Spinal cord (tissue), 10 donors: ENCODE data around the gene HSF4. TPM values are rescaled to one million over a fixed set of nuclear protein-coding genes. Genes with fewer than 3 reads are reported as not detected.

Experiments used
- DNase-seq, 6 donors: peaks; one replicate each; pipeline versions ENCODE4 v3.0.0 to v3.0.0-alpha.2; 2013 to 2015; ENCODE audit warnings: low spot score in 6 of 6, low read depth in 4 of 6
- H3K27ac ChIP-seq: one replicate; pipeline ENCODE4 v1.5.1; 2013; ENCODE audit warnings: low read depth, low read length, control low read depth
- H3K27me3 ChIP-seq: one replicate; pipeline ENCODE4 v1.6.1; 2013; ENCODE audit warnings: low read length; ENCODE audit not compliant: control insufficient read depth, insufficient read depth
- H3K36me3 ChIP-seq: one replicate; pipeline ENCODE4 v1.6.1; 2013; ENCODE audit warnings: low read length; ENCODE audit not compliant: control insufficient read depth, insufficient read depth
- H3K4me1 ChIP-seq: one replicate; pipeline ENCODE4 v1.6.1; 2013; ENCODE audit warnings: low read length; ENCODE audit not compliant: control insufficient read depth, insufficient read depth
- H3K4me3 ChIP-seq: one replicate; pipeline ENCODE4 v1.5.1; 2013; ENCODE audit warnings: low read depth, low read length, control low read depth
- H3K9me3 ChIP-seq: one replicate; pipeline ENCODE4 v1.6.1; 2013; ENCODE audit warnings: low read length; ENCODE audit not compliant: control insufficient read depth, insufficient read depth
- WGBS: methylation state at CpG from one replicate; pipeline ENCODE4 v1.1.5; 2013; ENCODE audit warnings: missing lambda C conversion rate; ENCODE audit not compliant: insufficient coverage; 5-methylcytosine and 5-hydroxymethylcytosine counted together
- polyA plus RNA-seq, 2 donors: library from polyadenylated mRNA; unstranded; fragments of 120-200 nt; gene quantifications; one replicate each; pipeline ENCODE4 v1.2.1, GENCODE V29; 2013; ENCODE audit not compliant: insufficient read length in 2 of 2
- total RNA-seq, 2 donors: library from RNA; depleted of rRNA in 1 of 2; stranded (reverse); fragments of 120-200 nt in 1 of 2; fragments of >200 nt in 1 of 2; gene quantifications; one replicate each; pipeline versions ENCODE4 v1.2.3 to v1.2.4, GENCODE V29; 2013 to 2014
- donor health status: healthy.

The HSF4 gene
- total and polyA plus RNA-seq, 4 donors: 14.0 to 55.0 (median 41.5) TPM

- WGBS: 56% methylated on average over 1 of the region's 1 CpG
- no peak overlapping the region for H3K4me3 ChIP-seq
- H3K27ac ChIP-seq: no peak overlapping the region
- no peaks in the 10 kb centered on the region for H3K9me3 ChIP-seq
- H3K27me3 ChIP-seq: peaks cover 47% of the 10 kb centered on the region
- H3K4me1 ChIP-seq: peaks cover 70% of the 10 kb centered on the region
- DNase-seq: no peak
- H3K36me3 ChIP-seq: peaks cover 19% of the 10 kb centered on the region
Measured at GRCh38 chr16:67173323-67173722, 8.8 kb downstream of the HSF4 start.

GRCh38 chr16:67173808-67174705, 9.5 kb downstream of the HSF4 start:
- peak overlapping the region; percentile 25 for H3K27ac ChIP-seq
- H3K27me3 ChIP-seq: peaks cover 40% of the 10 kb centered on the region

GRCh38 chr16:67174706-67175231, 10.2 kb downstream of the HSF4 start:
- Histone ChIP-seq H3K27ac (no peak overlapping the region), H3K27me3 (peaks cover 33% of the 10 kb centered on the region), H3K9me3 (no peaks in the 10 kb centered on the region), H3K36me3 (peaks cover 28% of the 10 kb centered on the region), H3K4me3 (peak overlapping the region; percentile 37), H3K4me1 (peaks cover 67% of the 10 kb centered on the region)
- DNase-seq: no peak
- WGBS: 23% methylated on average over 31 of the region's 31 CpGs

More at GRCh38 chr16:67173808-67174705, 9.5 kb downstream of the HSF4 start:
- under 1% methylated on average over 71 of the region's 71 CpGs for WGBS
- Histone ChIP-seq H3K36me3 (peaks cover 21% of the 10 kb centered on the region), H3K4me1 (peaks cover 74% of the 10 kb centered on the region), H3K9me3 (no peaks in the 10 kb centered on the region), H3K4me3 (peak overlapping the region; percentile 37)
- DNase-seq: peak in 3 of 6 donors; percentile 61 to 91 (median 83)

- no peak overlapping the region for H3K27ac ChIP-seq
- DNase-seq: no peak
- H3K27me3 ChIP-seq: peaks cover 19% of the 10 kb centered on the region
- no peaks in the 10 kb centered on the region for H3K9me3 ChIP-seq
- no peak overlapping the region for H3K4me3 ChIP-seq
- 81% methylated on average over 12 of the region's 12 CpGs for WGBS
- peaks cover 36% of the 10 kb centered on the region for H3K36me3 ChIP-seq
- peaks cover 60% of the 10 kb centered on the region for H3K4me1 ChIP-seq
Measured at GRCh38 chr16:67176662-67177061, 12.1 kb downstream of the HSF4 start.

- Histone ChIP-seq H3K4me3 (peak overlapping the region; percentile 18), H3K9me3 (no peaks in the 10 kb centered on the region), H3K27me3 (peaks cover 17% of the 10 kb centered on the region), H3K36me3 (peaks cover 36% of the 10 kb centered on the region), H3K27ac (no peak overlapping the region), H3K4me1 (peaks cover 61% of the 10 kb centered on the region)
- DNase-seq: peak in 2 of 6 donors; percentile 71 to 87
- 11% methylated on average over 72 of the region's 73 CpGs for WGBS
Measured at GRCh38 chr16:67177743-67178699, 13.5 kb downstream of the HSF4 start.

- Histone ChIP-seq H3K36me3 (peaks cover 36% of the 10 kb centered on the region), H3K9me3 (no peaks in the 10 kb centered on the region), H3K27ac (no peak overlapping the region), H3K4me1 (peaks cover 57% of the 10 kb centered on the region), H3K4me3 (no peak overlapping the region), H3K27me3 (peaks cover 8% of the 10 kb centered on the region)
- WGBS: 90% methylated on average over 11 of the region's 13 CpGs
- DNase-seq: no peak
Measured at GRCh38 chr16:67179421-67180080, 15.0 kb downstream of the HSF4 start.

- H3K4me3 ChIP-seq: no peak overlapping the region
- H3K9me3 ChIP-seq: no peaks in the 10 kb centered on the region
- 93% methylated on average over 16 of the region's 16 CpGs for WGBS
- peaks cover 3% of the 10 kb centered on the region for H3K27me3 ChIP-seq
- H3K27ac ChIP-seq: no peak overlapping the region
- peaks cover 57% of the 10 kb centered on the region for H3K4me1 ChIP-seq
- DNase-seq: no peak
- peaks cover 32% of the 10 kb centered on the region for H3K36me3 ChIP-seq
Measured at GRCh38 chr16:67180166-67180565, 15.6 kb downstream of the HSF4 start.

- no peak overlapping the region for H3K4me3 ChIP-seq
- no peaks in the 10 kb centered on the region for H3K9me3 ChIP-seq
- H3K27ac ChIP-seq: no peak overlapping the region
- H3K36me3 ChIP-seq: peaks cover 29% of the 10 kb centered on the region
- DNase-seq: no peak
- H3K4me1 ChIP-seq: peaks cover 52% of the 10 kb centered on the region
- WGBS: 94% methylated on average over 2 of the region's 2 CpGs
- H3K27me3 ChIP-seq: no peaks in the 10 kb centered on the region
Measured at GRCh38 chr16:67181346-67181745, 16.8 kb downstream of the HSF4 start.

- Histone ChIP-seq H3K9me3 (no peaks in the 10 kb centered on the region), H3K27ac (no peak overlapping the region), H3K36me3 (peaks cover 27% of the 10 kb centered on the region), H3K4me1 (peaks cover 53% of the 10 kb centered on the region), H3K4me3 (no peak overlapping the region), H3K27me3 (no peaks in the 10 kb centered on the region)
- 96% methylated on average over 2 of the region's 2 CpGs for WGBS
- DNase-seq: no peak
Measured at GRCh38 chr16:67182288-67182687, 17.7 kb downstream of the HSF4 start.
